NCI-H2227 (cell line): Measurements from ENCODE around the gene FAM83C.
"Not testable (repeated sequence)": the region's sequence is repeated elsewhere in the genome, so short reads cannot be mapped to it uniquely, and the experiment has no call there.

ENCODE experiments used
- DNase-seq: peaks from one replicate; lab custom pipeline; 2025; ENCODE audit not compliant: unreplicated experiment; lab: John Stamatoyannopoulos, UW

Gene FAM83C

DNA sequence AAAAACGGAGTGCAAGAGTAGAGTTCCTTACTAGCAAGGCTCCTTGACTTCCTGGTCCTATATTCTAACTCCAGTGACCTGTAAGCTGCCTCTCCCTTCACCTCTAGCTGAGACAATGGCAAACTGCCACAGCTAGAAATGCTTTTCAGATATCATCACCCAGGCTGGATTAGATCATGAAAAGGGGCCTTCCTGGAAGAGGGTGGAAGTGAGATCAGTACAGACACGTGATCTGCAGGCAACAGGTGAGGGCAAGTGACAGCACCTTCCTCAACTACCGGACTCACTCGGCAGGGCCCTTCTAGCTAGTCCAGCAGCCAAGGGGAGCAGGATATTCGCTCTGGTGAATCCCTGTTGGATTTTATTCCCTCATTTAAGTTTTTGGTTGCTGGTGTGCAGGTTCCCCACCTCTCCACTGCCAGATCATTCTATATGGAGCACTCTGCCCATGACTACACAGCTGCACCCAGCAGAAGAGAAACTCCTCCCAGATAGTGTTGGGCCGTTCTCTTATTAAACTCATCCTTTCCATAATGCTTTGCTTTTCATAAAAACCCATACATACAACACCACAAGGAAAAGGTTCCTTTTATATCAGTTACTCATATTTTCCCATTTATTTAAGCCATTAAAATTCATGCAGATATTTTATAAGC is 26.4 kb upstream of the FAM83C start:
- DNase-seq, result no peak

DNA sequence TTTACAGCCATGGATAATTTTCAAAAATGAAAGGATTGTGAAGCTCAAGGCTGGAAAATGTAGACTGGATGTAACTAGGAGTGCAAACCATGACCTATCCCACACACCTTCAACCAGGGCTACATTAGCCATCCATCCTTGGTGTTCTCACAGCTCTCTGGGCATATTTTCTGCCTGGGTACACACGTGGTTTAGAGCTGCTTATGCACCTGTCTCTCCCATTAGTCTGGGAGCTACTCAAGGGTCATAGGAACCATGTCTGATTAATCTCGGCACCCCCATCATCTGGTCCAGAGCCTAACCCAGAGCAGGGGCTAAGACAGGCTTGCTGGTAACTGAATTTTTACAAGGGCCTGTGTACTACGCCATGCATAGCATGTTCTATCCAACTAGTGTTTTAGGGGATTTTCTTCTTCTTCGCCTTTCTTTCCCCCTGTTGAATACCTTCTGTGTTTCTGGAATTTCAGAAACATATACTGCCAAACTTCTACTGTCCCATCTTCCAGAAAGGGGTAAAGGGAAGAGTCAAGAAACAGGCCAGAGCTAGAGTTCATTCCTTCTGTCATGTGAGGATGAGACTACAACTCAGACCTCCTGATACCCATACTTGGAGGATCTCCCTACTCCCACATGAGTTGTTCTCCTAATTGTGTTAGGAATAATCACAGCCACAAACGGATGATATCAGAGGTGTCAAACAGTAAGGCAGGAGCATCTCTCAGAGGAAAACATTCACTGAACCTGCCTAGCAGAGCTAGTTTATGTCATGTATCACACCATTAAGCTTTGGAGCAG is 25.4 kb upstream of the FAM83C start:
- DNase-seq, result no peak

DNA sequence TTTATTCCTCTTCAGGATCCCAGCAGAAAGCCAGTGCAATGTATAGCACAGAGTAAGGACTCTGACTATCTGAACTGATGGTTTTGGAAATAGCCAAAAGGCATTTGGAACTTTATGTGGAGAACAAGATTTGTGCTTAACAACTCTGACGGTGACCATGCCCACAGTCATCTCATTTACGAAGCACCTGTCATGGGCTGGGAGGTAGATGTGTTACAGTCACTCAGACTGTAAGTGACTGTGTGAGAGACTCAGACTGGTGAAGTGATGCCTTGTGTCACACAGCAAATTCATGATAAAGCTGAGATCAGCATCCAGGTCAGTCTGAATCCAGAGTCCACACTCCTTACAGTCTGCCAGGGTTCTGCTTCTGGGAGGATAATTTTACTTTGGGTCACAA is 23.9 kb upstream of the FAM83C start:
- no peak for DNase-seq

DNA sequence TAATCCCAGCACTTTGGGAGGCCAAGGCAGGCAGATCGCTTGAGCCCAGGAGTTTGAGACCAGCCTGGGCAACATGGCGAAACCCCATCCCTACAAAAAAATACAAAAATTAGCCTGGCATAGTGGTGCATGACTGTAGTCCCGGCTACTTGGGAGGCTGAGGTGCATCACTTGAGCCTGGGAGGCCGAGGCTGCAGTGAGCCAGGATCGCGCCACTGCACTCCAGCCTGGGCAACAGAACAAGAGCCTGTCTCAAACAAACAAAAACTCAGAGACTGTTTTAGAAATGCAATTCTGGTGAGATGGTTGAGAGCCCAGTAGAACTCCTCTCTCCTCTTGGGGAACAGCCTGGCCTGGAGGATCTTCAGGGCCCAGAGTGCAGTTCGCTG is 23.4 kb upstream of the FAM83C start:
- not testable (repeated sequence) for DNase-seq

DNA sequence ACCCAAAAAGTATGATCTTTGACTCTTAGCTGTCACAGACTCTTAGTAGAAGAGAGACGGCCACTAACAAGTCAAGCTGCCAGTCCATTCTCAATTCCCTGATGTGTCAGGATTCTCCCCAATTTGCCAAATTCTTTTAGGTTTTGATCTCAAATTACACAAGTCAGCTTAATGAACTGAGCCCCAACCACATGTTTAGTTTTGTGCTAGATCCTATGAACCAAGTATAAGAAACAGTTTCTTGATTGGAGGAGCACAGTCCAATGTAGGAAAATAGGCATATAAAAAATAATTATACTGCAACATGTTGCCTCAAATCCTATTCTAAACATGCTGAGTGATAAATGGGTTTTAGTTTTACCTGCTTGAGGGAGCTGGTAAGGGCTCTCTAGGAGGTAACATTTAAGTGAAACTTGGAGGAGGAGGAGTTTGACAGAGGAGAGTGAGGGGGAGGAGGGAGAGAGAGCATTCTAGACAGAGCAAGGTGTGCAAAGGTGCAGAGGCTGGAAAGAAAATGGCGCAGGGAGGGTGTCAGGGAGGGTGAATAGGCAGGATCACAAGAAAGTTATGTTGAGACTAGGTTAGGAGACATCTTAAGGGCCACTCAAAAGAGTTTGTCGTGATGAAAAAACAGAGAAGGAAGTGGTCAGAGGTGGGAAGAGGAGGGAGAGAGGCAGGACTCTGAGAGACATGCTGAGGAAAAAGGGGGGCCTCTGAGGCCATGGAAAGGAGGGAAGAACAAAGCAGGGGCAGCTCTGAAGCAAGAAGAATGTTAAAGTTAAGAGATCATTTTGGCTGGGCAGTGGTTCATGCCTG is 22.8 kb upstream of the FAM83C start:
- no peak for DNase-seq

DNA sequence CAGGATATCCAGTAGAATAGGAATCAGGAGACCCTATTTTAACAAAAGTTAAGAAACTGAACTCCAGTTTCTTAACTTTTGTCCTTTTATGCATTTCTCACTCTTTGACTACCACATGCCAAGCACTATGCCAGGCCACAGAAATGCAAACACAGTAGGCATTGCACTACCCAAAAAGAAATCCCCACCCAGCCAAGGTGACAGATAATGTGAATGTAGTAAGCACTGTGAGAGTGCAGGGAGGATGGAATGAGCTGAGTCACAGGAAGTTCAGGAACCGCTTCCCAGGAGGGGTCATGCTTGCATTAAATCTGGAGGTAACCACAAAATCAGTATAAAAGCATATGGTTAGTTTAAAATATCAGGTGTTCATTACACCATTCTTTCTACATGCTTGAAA is 20.1 kb upstream of the FAM83C start:
- DNase-seq, result no peak

DNA sequence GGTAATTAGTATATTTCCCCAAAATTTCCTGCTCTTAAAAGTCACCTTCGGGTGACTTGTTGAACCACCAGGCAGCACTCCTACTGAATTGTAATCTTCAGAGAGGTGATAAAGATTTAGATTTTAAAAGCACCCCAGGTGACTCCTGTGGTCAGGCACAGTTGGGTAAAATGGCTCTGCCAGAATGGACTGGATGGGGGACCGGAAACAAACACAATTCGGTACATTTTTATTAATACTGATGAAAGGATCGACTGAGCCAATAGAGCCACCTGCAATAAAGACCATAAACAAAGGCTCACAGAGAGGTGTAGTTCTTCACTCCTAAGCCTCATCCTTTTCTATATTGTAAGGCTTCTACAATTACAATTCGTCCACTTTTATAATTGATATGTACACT is 19.6 kb upstream of the FAM83C start:
- no peak for DNase-seq

DNA sequence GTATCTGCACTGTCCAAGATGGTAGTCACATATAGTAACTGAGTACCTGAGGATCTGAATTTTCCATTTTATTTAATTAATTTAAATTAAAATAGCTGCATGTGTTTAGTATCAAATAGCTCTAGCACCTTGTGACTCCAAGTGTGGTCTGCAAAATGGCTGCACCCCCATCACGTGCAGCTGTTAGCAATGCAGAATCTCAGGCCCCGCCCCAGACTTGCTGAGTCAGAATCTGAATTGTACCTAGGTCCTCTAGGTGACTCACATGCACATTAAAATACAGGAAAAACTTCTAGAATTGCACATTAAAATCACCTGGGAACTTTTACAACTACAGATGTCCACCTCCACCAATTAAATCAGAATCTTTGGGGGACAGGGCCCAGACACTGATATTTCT is 19.2 kb upstream of the FAM83C start:
- no peak for DNase-seq

DNA sequence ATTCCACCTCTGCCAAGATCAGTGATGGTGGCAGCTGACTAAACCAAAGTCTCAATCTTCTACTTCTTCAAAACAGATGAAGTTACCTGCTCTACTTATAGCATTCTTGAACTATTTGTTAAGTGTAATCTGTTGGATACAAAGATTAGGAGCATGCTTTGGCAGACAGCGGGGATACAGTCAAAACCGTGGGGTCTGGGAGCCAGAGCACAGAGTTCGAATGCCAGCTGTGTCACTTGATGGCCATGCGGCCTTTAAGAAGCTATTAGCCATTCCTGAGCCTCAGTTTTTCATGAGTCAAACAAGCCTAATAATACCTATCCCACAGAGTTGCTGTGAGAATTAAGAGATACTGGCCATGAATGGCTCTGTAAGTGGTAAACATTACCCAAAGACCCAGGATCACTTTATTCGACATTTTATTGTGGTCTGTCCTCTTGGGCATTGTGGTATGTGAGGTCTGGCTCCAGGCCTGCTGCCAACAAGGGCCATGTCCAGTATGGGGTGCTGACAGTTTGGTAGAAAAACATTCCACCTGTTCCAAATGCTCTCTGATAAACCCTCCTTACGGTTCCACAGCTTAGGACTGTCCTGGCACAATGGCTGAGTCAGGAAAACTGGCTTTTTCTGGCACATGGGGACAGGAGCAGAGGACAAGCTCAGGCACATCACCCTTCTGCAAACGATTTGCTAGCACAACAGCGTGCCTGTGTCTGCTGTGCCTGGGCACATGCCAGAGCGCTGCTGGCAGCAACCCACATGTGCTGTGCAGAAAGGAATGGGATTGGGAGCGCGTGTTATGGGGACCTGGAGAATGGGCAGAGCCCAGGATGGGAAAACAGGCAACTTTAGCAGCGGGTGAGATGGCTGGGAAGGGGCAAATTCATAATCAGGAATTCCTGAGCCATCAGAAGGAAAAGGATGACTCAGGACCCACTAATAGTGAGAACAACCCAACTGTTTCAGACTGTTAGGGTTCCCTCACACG is 15.7 kb upstream of the FAM83C start:
- DNase-seq, result no peak

DNA sequence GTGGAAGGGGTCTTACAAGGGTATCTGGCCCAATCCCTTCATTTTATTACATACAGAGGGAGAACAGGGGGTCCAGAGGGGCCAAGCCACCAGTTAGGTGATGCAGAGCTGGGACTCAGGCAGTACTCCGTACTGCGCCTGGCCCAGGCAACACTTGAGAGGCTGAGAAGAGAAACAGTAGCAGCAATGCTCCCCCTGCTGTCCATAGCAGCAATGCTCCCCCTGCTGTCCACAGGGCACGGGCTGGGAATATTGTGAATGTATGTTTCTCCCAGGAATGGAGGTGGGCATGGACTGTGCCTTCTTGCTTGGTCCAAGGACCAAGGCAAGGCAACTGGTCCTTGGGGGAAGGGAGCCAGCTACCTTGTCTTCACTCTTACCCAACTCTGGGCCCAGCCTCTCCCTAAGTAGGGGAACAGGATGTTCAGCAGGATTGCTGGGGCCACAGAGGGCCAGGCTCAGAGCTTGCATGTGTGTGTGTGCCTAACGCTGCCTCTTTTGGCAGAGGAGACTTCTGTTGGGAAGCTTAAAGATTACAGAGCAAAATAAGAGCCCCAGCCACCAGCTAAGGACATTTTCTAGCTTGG is 14.8 kb upstream of the FAM83C start:
- peak; percentile 71 for DNase-seq

DNA sequence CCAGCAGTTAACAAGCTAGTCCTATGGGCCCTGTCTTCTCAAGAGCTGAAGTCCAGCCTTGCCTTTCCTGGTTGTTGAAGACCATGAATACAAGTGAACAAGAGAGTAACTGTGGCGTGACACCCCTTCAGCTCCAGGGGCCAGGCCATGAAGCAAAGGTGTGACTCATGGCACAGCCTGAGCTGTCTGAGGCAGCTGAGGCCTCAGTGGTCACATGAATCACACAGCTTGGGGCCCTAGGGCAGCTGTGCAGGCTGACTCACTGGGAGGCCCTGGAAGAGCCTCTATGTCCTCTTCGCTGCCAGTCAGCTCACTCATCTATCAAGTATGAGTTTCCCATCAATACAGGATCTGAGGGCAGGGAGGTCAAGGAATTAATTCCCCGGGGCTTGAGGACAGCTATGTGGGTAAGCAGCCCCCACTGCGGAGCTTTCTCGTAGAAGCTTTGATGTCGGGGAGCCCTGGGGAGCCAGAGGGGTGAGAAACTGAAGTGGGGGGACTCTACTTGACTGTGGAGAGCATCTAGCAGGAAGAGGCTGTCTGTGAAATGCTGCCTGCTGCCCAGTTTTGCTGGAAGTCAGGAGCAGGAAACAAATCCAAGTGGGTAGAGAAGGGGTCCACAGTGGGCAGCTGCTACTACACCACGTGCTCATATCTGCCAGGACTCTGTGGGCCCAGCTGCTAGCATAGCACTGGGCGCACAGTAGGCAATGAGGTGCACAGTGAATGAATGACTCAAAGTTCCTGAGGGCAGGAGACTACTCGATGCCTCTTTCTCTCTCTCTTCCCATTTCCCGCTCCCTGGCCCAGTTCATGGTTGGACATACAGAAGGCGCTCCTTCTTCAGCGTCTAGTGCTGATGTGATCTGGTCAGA is 13.7 kb upstream of the FAM83C start:
- no peak for DNase-seq

DNA sequence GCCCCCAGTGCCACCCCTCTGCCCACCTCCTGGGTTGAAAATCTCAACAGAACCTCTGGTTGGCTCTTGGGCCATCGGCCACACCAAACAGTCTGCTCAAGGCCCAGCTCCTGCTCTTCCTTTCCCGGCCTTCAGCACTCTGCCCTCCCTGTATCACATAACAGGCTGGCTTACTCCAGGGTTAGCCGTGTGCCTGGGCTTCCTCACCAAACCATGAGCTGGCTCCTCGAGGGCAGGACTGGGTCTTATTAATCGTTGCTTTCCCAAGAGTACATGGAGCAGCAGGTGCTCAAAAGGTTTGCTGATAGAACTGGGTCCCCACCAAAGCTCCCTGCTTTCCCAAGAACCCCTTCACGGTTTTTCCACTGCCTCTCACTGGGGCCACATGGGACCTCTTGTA is 12.7 kb upstream of the FAM83C start:
- no peak for DNase-seq

DNA sequence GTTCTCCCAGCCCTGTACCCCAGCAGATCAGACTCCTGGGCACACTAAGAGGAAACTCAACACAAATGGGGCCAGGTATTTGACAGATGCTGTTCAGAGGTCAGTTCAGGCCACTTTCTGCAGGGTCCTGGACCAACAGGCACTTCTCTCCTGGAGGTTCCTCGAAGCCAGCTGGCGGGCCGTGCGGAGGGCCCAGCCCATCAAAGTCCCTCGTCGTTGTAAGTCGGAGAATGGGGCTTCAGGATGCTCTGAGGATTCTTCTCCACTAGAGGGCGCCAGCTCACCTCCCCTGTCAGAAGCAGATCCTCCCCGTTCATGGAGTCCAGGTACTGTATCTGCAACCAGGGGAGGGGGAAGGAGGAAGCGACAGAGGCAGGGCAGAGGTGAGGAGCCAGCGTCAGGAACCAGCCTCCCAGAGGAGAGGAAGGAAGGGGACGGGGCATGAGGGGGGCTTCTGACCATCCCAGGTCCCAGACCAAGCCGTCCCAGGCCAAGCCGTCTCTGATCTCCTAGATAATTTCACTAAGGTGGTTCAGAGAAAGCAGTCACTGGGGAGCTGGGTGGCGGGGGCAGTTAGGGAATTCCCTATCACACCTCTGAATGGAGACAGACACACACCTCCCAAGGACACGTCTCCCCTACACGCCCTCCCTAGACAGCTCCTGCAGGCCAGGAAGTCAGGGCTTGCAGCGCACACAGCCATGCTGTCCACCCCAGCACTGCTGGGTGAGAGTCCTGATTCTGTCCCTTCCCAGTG is 11.7 kb upstream of the FAM83C start:
- peak; percentile 91 for DNase-seq

DNA sequence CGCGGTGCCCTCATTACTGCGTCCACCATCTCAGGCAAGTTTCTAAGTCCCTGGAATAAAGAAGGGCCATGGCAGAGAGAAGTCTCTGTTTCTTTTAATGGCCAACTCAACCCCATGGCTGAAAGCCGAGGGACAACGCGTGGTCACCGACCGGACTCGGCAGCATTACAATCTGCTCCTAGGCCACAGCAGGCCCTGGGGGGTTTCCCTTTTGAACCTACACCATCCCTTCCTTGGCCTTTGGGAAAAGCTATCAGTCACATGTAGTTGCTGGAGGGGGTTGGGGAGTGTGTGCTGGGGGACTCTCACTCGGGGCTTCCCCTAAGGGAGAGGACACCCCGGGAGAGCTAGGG is 11.1 kb upstream of the FAM83C start:
- no peak for DNase-seq

DNA sequence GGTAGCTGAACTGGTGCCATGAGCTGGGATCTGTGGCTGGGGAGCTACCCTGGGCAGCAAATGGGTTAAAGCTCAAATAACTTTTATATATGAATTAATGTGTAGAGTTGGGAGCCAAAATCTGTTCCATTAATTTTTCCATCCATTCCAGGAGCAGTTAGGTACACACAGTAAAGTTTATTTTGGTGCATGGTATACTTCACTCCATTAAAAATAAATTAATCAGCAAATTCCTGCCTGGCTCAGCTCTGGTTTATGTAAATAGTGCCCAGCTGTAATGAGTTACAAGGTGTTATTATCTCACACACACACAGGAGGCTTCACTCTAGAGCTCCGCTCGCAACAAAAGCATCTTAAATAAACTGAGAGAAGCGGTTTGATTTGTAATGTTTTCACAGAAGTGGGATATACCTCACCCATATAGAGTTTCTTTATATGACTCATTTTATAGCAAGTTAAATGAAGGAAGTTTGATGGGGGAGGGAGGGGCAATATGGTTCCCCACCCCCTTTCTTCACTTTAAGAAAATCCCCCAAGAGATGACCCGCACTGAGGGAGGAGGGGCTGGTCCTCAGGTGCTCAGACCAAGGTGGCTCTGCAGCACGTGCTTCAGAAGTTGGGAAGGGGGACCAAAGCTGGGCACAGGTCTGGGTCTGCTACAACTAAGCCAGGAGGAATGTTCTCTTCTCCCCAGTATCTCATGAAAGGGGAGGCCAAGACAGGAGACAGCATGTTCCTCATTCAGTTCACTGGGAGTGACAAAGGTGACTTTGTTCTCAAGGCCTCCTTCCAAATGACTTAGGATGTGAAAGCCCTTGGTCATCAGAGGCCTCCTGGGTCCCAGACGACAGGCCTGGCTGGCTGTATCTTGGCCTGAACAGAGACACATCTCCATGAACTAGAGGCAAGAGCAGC is 10.5 kb upstream of the FAM83C start:
- no peak for DNase-seq

DNA sequence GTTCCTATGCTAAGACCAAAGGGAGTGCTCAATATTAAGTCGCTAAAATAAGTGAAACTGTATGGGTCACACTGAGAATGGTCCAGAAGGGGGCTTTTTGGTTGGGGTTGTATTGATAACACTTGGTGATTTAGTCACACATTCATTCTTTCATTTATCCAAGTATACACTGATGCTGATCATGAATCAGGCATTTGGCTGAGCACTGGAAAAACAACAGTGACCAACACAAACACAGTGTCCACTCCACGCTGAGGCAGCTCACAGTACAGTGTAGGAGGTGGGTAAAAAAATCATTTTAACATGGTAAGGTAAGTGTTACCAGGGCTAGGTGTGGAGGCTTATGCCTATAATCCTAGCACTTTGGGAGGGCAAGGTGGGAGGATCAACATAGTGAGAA is 9.2 kb upstream of the FAM83C start:
- DNase-seq, result no peak

DNA sequence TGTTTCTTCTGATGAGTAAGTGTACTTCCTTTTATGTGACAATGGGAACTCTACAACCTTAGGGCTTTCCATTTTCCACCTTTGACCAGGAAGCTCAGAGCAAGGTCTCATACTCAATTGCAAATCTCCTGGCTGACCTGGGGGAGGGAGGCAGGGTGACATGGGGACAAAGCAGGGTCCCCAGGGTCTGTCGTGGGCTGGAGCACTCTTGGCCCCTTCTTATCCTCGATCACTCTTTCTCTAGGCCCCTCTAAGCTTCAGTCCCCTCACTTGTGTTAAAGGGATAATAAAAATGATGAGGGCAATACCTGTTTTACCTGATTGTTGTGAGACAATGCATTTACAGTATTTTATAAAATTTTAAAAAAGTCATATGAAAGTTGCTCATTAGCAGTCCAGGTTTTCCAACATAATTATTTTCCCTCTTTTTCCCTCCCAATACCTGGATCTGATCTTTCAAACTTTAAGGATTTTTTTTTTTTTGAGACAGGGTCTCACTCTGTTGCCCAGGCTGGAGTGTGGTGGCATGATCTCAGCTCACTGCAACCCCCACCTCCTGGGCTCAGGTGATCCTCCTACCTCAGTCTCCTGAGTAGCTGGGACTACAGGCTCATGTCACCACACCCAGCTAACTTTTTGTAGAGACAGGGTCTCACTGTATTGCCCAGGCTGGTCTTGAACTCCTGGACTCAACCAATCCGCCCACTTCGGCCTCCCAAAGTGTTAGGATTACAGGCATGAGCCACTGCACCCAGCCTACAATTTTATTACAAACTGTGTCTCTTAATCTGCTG is 8.4 kb upstream of the FAM83C start:
- DNase-seq, result no peak
